GM18507 (cell line): ENCODE data around the gene FNDC1.

ENCODE experiments used
- DNase-seq: peaks from one replicate; pipeline ENCODE4 v3.0.0; 2011; ENCODE audit warnings: low read depth; ENCODE audit not compliant: insufficient read length; ENCODE audit errors: extremely low spot score
- FAIRE-seq: peaks from 2 replicates; lab custom pipeline; 2011; peaks lifted over from hg19 to GRCh38; lab: Jason Lieb, UNC

Gene FNDC1

GRCh38 chr6:159197251-159197650 is 28.1 kb downstream of the FNDC1 start:
- no peak for FAIRE-seq
- no peak for DNase-seq

GRCh38 chr6:159201336-159201735 is 32.1 kb downstream of the FNDC1 start:
- DNase-seq (no peak), FAIRE-seq (no peak)

GRCh38 chr6:159203304-159204005 is 34.3 kb downstream of the FNDC1 start:
- DNase-seq = no peak
- no peak for FAIRE-seq

GRCh38 chr6:159204605-159205004 is 35.4 kb downstream of the FNDC1 start:
- DNase-seq (no peak), FAIRE-seq (no peak)

- FAIRE-seq = no peak
- DNase-seq = no peak
These were observed 42.8 kb downstream of the FNDC1 start for GRCh38 chr6:159212028-159212427.

- no peak for DNase-seq
- no peak for FAIRE-seq
These were observed 43.5 kb downstream of the FNDC1 start for GRCh38 chr6:159212525-159213280.

- FAIRE-seq (no peak), DNase-seq (no peak)
These were observed 44.2 kb downstream of the FNDC1 start for GRCh38 chr6:159213405-159213804.

- DNase-seq (no peak), FAIRE-seq (no peak)
These were observed 45.1 kb downstream of the FNDC1 start for GRCh38 chr6:159214281-159214680.

- DNase-seq (peak; percentile 36), FAIRE-seq (peak; percentile 54)
These were observed 48.5 kb downstream of the FNDC1 start for GRCh38 chr6:159217595-159218275.

- FAIRE-seq (no peak), DNase-seq (no peak)
These were observed 50.9 kb downstream of the FNDC1 start for GRCh38 chr6:159220093-159220492.

GRCh38 chr6:159221486-159222170 is 52.4 kb downstream of the FNDC1 start:
- DNase-seq = no peak
- no peak for FAIRE-seq

GRCh38 chr6:159224452-159224851 is 55.3 kb downstream of the FNDC1 start:
- DNase-seq = no peak
- no peak for FAIRE-seq

- no peak for FAIRE-seq
- no peak for DNase-seq
These were observed 60.5 kb downstream of the FNDC1 start for GRCh38 chr6:159229651-159230051.

GRCh38 chr6:159232106-159232645 is 63.0 kb downstream of the FNDC1 start:
- FAIRE-seq = no peak
- DNase-seq = no peak

- FAIRE-seq (no peak), DNase-seq (no peak)
These were observed 63.6 kb downstream of the FNDC1 start for GRCh38 chr6:159232751-159233150.

GRCh38 chr6:159233365-159234101 is 64.3 kb downstream of the FNDC1 start:
- no peak for FAIRE-seq
- DNase-seq = no peak

GRCh38 chr6:159234102-159234553 is 64.9 kb downstream of the FNDC1 start:
- DNase-seq (no peak), FAIRE-seq (no peak)

GRCh38 chr6:159238920-159239558 is 69.8 kb downstream of the FNDC1 start:
- DNase-seq = no peak
- no peak for FAIRE-seq

- FAIRE-seq (no peak), DNase-seq (no peak)
These were observed 79.9 kb downstream of the FNDC1 start for GRCh38 chr6:159249128-159249527.
